Esophagus squamous epithelium (tissue), 4 donors: Measurements from ENCODE around the gene MBP.

Experiments used
- CTCF ChIP-seq, 6 experiments: fragments of 450-650 bp in 4 of 6; fragments of 200-600 bp in 2 of 6; sonication (generic) in 2 of 6; IDR thresholded peaks; one replicate each; pipeline ENCODE4 v1.5.1; 2016 to 2019; ENCODE audit warnings: antibody characterized with exemption in 6 of 6, mild to moderate bottlenecking in 4 of 6, moderate library complexity in 4 of 6
- POLR2A ChIP-seq, 4 donors: fragments of 450-650 bp; IDR thresholded peaks; one replicate each; pipeline ENCODE4 v1.6.1; 2017; ENCODE audit warnings: antibody characterized with exemption in 4 of 4, mild to moderate bottlenecking in 4 of 4, moderate library complexity in 3 of 4

- TF ChIP-seq CTCF (IDR thresholded peaks at IDR 0.05): no peak
- TF ChIP-seq POLR2A (IDR thresholded peaks at IDR 0.05): no peak
Observed at GRCh38 chr18:77136076-77136718, 3.6 kb upstream of the MBP start.
